Osteocyte (in vitro differentiated cells): ENCODE measurements around the gene TMEM120A. TPM values are rescaled to one million over a fixed set of nuclear protein-coding genes. Genes with fewer than 3 reads are reported as not detected.

Source experiments
- DNase-seq: peaks from one replicate; pipeline ENCODE4 v3.0.0; 2021; ENCODE audit warnings: mixed read lengths; ENCODE audit not compliant: unreplicated experiment; ENCODE audit errors: extremely low spot score
- H3K27ac Mint-ChIP-seq: one replicate; pipeline ENCODE4 v1.8.0; 2021; ENCODE audit warnings: mild to moderate bottlenecking, mixed read lengths; ENCODE audit not compliant: unreplicated experiment
- H3K27me3 Mint-ChIP-seq: one replicate; pipeline ENCODE4 v1.8.0; 2021; ENCODE audit warnings: mixed read lengths; ENCODE audit not compliant: unreplicated experiment
- H3K36me3 Mint-ChIP-seq: one replicate; pipeline ENCODE4 v1.8.0; 2021; ENCODE audit warnings: mixed read lengths; ENCODE audit not compliant: unreplicated experiment
- H3K4me1 Mint-ChIP-seq: one replicate; pipeline ENCODE4 v1.8.0; 2021; ENCODE audit warnings: mixed read lengths; ENCODE audit not compliant: unreplicated experiment
- H3K4me3 Mint-ChIP-seq: one replicate; pipeline ENCODE4 v1.8.0; 2021; ENCODE audit warnings: mild to moderate bottlenecking, moderate library complexity, mixed read lengths; ENCODE audit not compliant: unreplicated experiment
- H3K9me3 Mint-ChIP-seq: one replicate; pipeline ENCODE4 v1.8.0; 2021; ENCODE audit warnings: mixed read lengths; ENCODE audit not compliant: unreplicated experiment
- total RNA-seq: library from RNA; stranded (reverse); gene quantifications from 2 replicates; pipeline ENCODE4 v1.2.1, GENCODE V29; 2021
- TF ChIP-seq, protein P1 (sequence below): fragments of 200-600 bp; sonication (generic); IDR thresholded peaks from 2 replicates; pipeline ENCODE4 v1.5.0; 2021; ENCODE audit warnings: antibody characterized with exemption, mild to moderate bottlenecking, moderate library complexity

The TMEM120A gene
- total RNA-seq, 1 donor from 2014 or later: 37.6 TPM

DNA sequence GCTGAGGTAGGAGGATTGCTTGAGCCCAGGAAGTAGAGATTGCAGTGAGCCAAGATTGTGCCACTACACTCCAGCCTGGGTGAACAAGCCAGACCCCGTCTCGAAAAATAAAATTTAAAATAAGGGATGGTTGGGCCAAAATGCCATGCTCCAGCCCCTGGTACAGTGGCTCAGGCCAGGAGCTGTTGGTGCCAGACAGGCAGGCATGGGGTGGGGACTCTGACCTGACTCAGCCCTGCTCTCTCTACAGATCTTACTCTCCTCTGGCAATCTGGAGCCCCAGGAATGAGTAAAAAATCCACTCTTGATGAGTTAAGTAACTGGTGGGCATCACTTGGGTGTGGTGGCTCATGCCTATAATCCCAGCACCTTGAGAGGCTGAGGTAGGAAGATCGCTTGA, 8.4 kb upstream of the TMEM120A start:
- H3K4me1 Mint-ChIP-seq: no peaks in the 10 kb centered on the region
- H3K9me3 Mint-ChIP-seq: no peaks in the 10 kb centered on the region
- TF ChIP-seq, protein P1, sequence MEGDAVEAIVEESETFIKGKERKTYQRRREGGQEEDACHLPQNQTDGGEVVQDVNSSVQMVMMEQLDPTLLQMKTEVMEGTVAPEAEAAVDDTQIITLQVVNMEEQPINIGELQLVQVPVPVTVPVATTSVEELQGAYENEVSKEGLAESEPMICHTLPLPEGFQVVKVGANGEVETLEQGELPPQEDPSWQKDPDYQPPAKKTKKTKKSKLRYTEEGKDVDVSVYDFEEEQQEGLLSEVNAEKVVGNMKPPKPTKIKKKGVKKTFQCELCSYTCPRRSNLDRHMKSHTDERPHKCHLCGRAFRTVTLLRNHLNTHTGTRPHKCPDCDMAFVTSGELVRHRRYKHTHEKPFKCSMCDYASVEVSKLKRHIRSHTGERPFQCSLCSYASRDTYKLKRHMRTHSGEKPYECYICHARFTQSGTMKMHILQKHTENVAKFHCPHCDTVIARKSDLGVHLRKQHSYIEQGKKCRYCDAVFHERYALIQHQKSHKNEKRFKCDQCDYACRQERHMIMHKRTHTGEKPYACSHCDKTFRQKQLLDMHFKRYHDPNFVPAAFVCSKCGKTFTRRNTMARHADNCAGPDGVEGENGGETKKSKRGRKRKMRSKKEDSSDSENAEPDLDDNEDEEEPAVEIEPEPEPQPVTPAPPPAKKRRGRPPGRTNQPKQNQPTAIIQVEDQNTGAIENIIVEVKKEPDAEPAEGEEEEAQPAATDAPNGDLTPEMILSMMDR: no peak
- no peak for DNase-seq
- H3K27me3 Mint-ChIP-seq: no peaks in the 10 kb centered on the region
- H3K36me3 Mint-ChIP-seq: peaks cover 17% of the 10 kb centered on the region
- H3K27ac Mint-ChIP-seq: no peak overlapping the region
- H3K4me3 Mint-ChIP-seq: no peak overlapping the region

DNA sequence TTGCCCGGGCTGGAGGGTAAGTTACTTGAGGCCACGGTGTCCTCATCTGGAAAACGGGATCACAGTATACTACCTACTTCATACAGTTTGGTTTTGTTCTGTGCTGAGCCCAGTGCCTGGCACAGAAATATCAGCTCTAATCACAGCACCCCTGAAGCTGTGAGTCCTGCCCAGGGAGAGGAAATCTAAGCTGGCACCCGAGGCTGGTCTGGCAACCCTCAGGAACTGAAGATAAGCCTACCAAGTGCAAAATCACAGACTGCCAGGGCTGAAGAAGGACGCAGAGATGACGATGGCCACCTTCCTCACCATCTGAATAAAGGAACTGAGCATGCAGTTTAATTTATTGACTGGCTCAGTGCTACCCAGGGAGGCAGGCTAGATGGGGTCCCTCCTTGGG, 7.7 kb upstream of the TMEM120A start:
- H3K27me3 Mint-ChIP-seq: no peaks in the 10 kb centered on the region
- TF ChIP-seq, protein P1: no peak
- H3K36me3 Mint-ChIP-seq: peaks cover 20% of the 10 kb centered on the region
- H3K27ac Mint-ChIP-seq: no peak overlapping the region
- no peaks in the 10 kb centered on the region for H3K9me3 Mint-ChIP-seq
- H3K4me1 Mint-ChIP-seq: no peaks in the 10 kb centered on the region
- H3K4me3 Mint-ChIP-seq: no peak overlapping the region
- DNase-seq: no peak

DNA sequence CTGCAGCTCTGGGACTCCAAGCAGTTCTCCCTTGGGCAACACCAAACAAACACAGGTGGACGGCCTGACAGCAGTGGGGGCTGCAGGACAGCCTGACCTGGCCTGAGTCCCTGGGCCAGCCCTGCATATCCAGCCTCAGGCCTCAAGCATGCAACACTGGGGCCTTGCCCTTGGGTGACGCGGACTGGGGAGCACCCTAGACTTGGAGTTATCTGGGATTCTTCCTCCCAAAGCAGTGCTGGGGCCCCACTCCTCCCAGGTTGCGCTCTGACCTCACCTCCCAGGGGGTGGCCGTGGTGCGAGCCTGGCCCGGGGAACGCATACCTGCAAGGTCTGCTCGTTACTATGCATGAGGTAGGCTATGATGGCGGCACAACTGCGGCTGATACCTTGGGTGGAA, 6.2 kb upstream of the TMEM120A start:
- no peak overlapping the region for H3K27ac Mint-ChIP-seq
- no peak overlapping the region for H3K4me3 Mint-ChIP-seq
- no peaks in the 10 kb centered on the region for H3K4me1 Mint-ChIP-seq
- H3K36me3 Mint-ChIP-seq: peaks cover 31% of the 10 kb centered on the region
- no peaks in the 10 kb centered on the region for H3K27me3 Mint-ChIP-seq
- no peaks in the 10 kb centered on the region for H3K9me3 Mint-ChIP-seq
- TF ChIP-seq, protein P1: no peak
- DNase-seq: no peak

DNA sequence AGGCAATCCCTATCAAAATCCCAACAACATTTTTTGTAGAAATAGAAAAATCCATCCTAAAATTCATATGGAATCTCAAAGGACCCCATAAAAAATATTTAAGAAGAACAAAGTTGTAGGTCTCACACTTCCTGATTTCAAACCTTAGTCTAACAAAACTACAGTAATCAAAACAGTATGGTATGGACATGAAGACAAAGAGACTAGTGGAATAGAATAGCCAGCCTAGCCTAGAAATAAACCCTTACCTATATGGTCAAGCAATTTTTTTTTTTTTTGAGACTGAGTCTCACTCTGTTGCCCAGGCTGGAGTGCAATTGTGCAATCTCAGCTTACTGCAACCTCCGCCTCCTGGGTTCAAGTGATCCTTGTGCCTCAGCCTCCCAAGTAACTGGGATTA, 3.6 kb upstream of the TMEM120A start:
- no peak overlapping the region for H3K4me3 Mint-ChIP-seq
- no peak for DNase-seq
- no peaks in the 10 kb centered on the region for H3K9me3 Mint-ChIP-seq
- no peaks in the 10 kb centered on the region for H3K27me3 Mint-ChIP-seq
- H3K36me3 Mint-ChIP-seq: peaks cover 24% of the 10 kb centered on the region
- no peak overlapping the region for H3K27ac Mint-ChIP-seq
- TF ChIP-seq, protein P1: no peak
- peaks cover 7% of the 10 kb centered on the region for H3K4me1 Mint-ChIP-seq

DNA sequence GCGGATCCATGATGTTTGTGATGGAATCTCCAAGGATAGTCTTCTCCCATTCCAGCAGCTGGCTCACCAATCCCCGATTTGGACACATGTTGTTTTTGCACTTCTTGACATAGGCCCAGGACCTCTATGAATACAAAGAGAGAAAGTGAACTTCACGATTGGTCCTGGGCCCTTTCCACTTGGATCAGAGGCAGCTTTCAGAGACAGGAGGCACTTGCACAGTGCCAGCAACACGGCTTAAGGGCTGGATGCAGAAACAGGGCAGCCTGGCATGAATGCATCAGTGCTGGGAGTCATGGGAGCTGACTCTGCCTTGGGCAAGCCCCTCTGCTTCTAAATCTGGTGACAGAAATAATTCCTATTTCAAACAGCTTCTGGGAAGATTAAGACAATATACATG, 2.1 kb upstream of the TMEM120A start:
- peaks cover 7% of the 10 kb centered on the region for H3K4me1 Mint-ChIP-seq
- no peak for DNase-seq
- H3K27me3 Mint-ChIP-seq: no peaks in the 10 kb centered on the region
- peaks cover 23% of the 10 kb centered on the region for H3K36me3 Mint-ChIP-seq
- no peak overlapping the region for H3K27ac Mint-ChIP-seq
- TF ChIP-seq, protein P1: no peak
- H3K4me3 Mint-ChIP-seq: no peak overlapping the region
- H3K9me3 Mint-ChIP-seq: no peaks in the 10 kb centered on the region
